Left hindlimb (tissue), 1 donor: ENCODE results near the gene CTNNA3.

ENCODE experiments used
- DNase-seq: peaks from one replicate; pipeline ENCODE4 v3.0.0-alpha.2; 2018

Gene CTNNA3

DNA sequence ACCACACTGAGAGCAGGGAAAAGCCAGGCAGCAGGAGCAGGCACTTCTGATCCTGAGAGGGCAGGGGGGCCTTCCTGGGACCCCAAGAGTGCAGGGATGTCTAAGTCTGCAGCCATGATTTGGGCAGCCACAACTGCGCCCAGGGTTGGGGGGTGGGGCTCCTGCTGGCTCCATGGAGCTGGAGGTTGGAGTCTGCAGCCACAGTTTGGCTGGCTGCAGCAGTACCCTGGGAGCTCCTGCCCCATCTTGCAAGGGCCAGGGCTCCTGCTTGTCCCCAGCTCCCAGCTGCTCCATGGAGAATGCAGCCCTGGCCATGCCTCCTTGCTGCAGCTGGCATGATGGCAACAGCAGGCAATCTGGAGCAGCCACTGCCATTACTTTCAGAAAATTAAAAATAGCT, 1449.8 kb downstream of the CTNNA3 start:
- no peak for DNase-seq

DNA sequence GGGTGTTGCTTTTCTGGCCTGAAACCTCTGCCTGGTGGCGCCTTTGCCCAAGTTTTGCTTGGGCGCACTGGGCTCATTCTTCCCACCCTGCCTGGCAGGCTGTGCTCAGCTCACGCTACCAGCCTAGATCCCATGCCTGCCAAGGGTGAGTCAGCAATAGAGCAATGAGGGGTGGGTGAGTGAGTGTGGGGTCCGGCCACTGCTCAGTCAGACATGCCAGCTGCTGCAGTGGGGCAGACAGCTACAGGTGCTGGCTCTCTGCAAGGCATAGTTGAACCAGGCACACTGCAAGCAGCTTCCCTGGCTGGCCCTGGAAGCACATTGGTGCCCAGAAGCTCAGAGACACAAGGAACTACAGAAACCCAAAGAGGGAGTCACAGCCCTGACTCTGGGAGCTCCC, 1451.0 kb downstream of the CTNNA3 start:
- DNase-seq, result no peak

DNA sequence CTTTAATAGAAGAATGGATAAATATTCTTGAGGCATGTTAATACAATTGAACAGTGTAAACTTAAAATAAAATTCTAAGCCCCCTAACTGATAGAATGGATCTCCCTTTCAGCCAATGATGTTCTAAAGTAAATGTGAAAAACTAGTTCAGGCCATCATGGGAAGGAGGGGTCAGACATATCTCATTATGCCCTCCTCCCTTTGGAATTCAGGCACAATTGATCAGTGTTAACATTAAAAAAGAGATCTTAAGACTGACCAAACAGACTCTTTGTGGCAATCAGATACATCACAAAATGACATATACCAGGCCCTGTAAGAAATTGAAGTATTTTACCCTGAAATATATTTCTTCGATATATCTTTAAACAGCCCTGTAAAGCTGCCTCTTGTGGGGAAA, 1453.1 kb downstream of the CTNNA3 start:
- no peak for DNase-seq

DNA sequence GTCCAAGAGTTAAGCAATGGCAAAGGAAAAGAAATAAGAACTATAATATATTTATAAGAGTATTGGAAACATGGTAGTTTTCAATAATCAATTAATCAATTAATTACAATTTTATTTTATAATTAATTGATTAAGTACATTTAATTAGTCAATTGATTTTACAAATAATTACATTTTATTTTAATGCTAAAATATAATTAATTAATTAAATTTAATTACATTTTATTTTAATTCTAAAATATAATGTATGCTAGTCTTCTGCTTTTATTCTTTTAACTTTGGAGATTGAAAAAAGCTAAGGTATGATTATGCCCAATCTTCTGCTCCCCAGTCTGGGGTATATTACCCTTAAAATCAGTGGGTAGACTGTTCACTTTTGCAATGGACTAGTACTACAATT, 1456.9 kb downstream of the CTNNA3 start:
- DNase-seq, result no peak

DNA sequence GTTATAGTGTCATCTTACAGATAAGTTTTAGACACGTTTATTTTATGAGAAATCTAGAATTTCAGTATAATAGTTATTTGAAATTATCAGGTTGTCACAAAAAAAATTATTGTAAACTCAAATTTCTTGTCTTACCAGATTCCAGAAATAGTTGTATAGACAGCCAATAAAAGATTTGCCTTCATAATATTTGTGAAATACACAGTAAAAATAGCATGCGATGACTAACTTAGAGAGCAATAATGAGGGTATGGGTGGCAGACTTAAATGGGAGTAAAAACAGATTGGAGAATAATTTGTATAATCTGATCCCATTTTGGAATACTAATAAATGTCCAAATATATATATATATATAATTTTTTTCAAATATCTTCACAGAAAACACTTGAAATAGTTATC, 1457.7 kb downstream of the CTNNA3 start:
- DNase-seq, result no peak

DNA sequence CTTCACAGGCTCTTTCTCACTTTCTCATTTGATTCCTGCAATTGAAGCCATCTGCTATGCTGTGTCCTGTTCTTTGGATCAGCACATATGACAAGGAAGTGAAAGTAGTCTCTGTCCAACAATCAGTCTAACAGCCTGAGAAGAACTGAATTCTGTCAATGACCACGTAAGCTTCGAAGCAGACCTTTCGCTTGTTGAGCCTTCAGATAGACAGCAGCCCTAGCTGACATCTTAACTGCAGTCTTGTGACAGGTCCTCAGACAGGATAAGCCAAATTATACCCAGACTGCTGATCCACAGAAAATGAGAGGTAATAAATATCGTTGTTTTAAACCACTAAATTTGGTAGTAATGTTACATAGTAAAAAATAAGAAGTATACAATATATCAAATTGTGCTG, 1461.1 kb downstream of the CTNNA3 start:
- DNase-seq, result no peak

DNA sequence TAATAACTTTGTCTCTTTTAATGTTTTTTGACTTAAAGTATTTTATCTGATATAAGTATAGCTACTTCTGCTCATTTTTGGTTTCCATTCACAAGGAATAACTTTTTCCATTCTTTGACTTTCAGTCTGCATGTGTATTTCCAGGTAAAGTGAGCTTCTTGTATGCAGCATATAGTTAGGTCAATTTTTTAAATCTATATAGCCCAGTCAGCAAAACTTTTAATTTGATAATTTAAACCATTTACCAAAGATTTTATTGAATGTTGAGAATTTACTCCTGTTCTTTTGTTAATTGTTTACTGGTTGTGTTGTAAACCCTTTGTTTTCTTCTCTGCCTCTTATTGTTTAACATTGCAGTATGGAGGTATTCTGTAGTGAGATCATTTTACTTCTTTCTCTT, 1467.1 kb downstream of the CTNNA3 start:
- no peak for DNase-seq

DNA sequence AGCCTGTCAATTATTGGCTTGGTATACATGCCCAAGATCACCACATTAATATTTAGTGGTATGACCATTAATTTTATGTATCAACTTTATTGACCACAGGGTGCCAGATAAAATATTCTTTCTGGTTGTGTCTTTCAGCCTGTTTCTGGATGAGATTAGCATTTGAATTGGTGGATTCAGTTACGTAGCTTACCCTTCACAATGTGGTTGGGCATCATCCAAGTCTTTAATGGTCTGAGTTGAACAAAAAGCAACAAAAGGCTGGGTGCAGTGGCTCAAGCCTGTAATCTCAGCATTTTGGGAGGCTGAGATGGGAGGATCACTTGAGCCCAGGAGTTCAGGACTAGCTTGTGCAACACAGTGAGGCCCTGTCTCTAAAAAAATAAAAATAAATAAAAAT, 1472.3 kb downstream of the CTNNA3 start:
- no peak for DNase-seq

DNA sequence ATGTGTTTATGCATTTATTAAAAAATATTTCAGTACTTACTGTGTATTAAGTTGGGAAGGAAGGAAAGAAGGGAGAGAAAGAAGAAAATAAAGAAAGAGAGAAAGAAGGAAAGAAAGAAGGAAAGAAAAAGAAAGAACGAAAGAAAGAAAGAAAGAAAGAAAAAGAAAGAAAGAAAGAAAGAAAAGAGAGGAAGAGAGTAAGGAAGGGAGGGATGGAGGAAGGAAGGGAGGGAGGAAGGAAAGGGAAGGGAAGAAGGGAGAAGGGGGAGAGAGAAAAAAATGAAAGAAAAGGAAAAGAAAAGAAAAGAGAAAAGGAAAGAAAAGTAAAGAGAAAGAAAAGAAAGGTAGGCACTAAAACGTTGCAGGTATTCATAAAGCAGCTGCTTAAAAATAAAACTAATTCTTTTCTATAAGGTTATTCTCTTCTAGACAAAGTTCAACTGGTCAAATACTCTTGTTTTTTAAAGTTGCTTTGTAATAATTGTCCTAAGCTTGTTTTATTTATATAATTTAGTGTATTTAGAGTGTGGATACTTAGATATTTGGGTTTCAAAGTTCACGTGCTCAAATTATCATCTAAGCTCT, 1473.4 kb downstream of the CTNNA3 start:
- no peak for DNase-seq

DNA sequence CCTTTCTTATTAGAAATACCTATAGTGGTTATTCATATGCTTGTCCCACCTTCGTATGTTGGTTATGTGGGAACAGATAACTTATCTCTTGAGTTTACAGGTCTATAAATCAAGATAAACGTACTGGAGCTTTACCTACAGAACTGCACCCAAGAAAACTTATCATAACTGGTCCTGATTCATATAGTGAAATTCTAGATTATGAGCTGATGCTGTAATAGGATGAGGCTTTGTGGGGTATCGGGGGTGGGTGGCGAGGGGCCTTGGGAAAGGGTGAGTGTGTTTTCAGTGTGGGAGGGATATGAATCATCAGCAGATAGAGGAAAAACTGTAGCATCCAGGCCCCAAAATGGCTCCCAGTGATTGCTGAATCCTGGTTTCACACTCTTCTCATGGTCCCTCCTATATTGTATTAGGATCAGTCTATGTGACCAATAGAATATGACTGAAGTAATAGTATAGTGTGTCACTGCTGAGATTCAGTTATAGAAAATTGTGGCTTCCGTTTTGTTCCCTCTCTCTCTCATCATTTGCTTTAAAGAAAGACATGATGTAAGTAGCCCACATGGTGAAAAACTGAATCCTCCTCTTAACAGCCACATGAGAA, 1476.9 kb downstream of the CTNNA3 start:
- no peak for DNase-seq

DNA sequence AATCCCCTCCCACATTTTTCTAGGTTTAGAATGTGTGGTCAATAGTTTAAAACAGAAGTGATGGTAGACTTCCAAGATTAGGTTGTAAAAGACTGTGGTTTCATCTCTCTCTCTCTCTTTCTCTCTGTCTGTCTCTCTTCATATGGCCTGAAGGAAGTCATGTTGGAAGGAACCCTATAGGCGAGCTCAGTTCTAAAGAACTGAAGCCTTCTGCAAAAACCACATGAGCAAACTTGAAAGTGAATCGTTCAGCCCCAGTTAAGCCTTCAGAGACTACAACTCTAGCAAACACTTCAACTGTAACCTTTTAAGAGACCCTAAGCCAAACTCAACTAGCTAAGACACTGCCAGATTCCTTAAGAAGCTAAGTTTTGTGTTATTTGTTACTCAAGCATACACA, 1477.7 kb downstream of the CTNNA3 start:
- DNase-seq, result no peak

DNA sequence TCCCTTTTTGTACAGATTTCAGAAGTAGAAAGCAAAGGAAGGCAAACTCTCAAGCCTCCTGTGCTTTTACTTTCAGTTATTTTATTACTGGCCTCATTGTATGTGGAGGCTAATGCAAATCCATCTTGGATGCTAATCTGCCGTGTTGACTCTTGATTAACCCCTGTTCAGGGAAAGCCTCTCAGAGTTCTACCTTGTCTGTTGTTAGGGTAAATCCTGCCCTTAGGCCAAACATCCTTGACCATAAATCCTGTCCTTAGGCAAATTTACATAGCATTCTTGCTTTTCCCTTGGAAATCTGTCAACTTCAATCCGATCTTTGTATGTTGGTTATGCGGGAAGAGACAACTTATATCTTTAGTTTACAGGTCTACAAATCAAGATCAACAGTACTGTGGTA, 1480.1 kb downstream of the CTNNA3 start:
- DNase-seq, result no peak

DNA sequence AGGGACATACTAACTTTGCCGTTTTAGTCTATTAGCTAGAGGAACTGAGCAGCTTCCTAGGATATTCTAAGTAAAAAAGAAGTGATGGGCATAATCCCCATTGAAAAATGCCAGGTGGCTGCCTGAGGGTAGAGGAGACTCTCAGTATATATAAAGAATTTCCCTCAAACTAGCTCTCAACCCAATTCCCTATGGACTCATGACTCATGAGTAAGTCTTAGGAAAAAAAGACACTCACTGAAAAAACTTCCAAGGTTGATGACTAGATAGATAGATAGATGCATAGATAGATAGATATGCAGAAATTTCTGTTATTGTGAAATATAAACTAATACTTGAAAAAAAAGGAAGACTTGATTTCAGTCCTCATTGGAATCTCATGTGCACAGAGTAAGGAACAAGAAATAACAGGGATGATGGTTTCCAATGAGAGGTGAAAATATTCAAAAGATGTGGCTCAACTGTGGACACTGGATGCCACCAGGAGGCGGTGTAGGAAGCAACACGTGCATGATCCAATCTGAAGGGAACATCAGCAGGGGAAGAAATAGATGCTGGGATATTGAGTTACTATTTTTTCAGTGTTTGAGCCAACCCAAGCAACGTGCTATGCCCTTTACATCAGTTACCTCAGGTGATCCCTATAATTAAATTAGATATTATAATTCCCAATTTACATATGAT, 1481.1 kb downstream of the CTNNA3 start:
- no peak for DNase-seq

DNA sequence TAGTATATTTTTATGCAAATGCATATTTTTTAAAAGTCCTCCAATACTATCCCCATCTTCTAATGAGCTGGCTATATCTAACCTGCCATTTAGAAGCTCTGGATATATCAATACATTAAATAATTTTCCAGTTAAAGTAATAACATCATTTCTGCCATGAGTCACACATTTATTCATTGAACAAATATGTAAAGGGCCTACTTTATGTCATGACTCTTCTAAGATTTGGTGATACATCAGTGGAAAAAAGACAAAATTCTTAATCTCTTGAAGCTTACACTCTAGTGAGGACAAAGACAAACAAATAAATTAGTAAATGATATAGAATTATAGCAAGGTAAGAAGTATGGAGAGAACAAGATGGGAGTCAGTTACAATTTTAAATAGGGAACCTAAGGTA, 1487.0 kb downstream of the CTNNA3 start:
- no peak for DNase-seq

DNA sequence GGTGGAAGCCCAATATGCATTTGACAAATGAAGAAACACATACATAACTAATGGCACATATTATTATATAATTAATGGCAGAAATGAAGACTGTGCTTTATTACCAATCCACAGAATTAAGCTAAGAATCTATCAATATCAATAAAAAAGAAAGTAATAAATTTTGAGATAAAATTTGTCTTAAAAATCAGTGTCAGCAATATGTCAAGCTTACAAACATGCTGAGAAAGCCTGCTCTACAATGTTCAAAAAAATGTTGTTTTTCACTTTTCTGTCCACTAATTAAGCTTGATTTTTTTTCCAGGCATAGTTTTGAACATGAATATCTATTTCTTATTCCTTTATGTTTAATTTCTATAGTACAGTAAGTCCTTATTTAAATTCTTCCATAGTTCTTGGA, 1491.2 kb downstream of the CTNNA3 start:
- DNase-seq, result no peak

DNA sequence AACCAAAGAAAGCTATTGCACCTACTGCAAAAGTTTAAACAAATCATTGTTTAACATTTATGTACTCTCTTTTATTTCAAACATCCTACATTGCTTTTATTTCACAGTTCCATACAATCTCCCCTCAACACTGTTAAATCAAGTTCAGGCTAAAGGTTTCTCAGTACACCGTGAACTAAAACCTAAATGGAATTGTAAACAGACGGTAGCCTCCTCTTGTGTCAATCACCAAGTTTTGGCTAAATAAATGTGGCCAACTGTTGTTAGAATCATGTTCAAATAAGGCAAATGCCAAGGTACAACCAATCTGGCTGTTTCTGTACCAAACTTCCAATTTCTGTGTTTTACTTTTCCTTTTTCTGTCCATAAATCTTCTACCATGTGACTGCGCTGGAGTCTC, 1493.9 kb downstream of the CTNNA3 start:
- no peak for DNase-seq

DNA sequence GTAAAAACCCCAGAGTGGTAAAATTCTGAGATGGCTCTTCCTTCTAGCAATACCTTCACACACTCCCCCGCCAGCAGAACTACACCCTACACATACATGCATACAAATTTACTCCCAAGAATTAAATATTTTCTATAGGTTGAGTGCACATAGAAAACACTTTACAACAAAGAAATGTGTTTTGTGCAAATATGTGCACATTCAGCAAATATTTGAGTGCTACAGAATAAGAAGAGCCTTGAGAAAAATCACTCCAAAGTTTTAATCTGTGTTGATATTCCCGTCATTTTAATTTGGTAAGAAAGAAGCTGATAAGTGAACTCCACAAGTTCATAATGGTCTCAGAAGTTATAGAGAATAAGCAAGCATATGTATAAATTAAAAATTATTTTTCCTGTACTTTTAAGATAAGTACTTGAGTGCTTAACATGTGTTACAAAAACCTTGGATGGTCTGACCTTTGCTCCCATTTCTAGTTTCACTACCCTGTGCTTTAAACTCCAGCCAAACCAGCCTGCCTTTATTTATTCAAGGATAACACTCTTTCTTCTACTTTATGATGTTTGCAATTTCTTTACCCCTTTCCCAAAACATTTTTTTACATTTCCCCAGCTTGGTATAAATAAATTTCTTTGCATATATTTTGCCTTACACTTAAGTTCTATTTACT, 1503.7 kb downstream of the CTNNA3 start:
- no peak for DNase-seq

DNA sequence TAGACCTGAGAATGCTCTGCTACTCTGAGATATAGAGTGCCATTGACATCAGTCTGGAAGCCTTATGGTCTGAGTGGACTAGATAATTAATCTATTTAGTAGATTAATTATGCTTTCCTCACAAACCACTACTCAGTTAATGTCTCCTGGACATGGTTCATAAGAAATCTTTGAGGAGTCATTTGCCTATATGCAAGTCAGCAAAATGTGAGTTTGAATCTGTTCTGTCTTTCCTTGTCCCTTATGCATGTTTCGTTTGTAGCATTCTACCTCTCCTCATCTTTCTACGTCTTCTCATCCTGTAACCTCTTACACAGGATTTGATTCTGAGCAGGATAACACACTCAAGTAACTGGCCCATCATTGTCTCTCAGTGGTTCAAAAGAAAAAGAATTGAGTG, 1505.6 kb downstream of the CTNNA3 start:
- DNase-seq, result no peak

DNA sequence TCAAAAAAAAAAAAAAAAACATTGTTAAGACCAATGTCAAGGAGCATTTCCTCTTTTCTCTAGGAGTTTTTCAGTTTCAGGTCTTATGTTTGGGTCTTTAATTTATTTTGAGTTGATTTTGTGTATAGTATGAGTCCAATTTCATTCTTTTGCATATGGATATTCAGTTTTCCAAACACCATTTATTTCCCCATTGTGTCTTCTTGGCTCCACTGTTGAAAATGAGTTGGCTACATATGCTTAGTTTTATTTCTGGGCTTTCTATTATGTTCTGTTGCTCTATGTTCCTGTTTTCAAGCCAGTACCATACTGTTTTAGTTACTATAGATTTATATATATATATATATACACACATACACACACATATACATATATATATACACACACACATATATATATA, 1506.7 kb downstream of the CTNNA3 start:
- DNase-seq, result no peak

DNA sequence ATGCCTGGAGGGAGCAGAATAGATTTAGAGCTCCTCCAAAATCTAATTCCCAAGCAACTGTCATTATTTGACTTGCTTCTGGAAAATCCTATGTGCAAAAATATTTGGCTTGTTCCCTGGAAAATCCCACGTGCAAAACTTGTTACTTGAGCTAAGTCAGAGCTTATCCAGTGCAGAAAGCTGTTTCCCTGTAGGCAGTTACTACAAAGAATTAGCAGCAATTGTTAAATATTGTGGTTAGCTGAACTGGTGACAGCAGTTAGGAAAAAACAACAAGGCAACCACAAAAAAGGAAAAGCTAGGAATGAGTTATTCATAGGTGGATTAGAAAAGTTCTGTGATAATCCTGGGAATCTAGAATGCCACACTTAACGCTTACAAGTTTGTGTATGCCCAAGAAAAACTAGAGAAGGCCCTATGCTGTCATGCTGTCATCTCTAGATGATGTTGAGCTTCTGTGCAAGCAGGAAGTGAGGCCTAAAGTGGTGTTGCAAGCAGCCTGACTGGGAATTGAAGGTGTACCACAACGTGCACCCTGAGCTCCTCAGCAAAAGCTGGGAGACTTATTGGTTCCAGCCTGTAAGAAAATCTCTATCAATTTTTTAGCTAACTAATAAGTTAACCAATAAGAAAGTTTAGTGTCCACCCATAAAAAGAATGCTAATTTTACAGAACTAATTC, 1508.8 kb downstream of the CTNNA3 start:
- DNase-seq, result peak; percentile 29

DNA sequence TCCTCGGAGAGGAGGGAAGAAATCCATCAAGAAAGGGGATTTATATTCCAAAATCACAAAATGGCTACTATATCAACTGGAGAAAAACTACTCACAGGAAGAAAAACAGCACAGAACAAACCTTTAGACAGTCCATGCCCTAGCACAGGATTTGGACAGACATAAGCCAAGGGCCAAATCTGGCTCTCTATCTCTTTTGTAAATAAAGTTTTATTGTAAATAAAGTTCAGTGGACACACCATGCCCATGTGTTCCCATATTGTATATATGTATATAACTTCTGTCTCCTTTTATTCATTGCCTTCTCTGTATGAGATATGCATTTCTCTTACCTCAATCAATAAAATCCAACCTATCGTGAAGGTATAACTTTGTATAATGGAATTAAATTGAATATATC, 1513.0 kb downstream of the CTNNA3 start:
- DNase-seq, result no peak

DNA sequence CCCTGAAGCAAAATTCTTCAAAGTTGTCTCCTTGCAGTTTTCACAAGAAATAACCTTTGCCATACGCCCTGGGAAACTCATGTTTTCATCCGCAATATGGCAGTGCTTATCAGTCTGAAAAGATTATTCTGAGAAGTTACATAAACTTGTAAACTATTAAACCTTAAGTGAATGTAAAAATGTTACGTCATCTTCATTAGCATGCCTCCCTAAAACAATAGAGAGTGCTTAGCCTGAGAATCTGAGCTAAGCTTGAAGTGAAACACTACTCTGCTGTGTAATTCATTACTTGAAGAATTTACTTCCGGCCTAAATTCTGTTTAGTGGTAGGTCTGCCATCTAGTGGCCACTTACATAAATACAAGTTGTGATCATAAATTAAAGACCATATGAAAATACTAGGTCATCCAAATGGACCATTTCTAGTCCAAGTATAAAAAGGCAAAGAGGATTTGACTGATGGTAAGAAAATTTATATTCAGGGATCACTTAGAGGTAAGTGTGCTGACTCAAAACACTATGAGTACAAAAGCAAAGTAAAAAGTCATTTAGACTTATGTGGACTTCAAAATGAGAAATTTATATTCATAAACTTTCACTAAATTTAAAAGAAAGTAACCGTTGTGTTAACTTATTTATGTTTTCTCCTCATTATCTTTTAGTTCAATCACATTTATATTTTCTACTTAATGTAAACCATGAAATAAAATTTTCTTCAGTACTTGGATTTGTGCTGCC, 1515.2 kb downstream of the CTNNA3 start:
- DNase-seq, result no peak

DNA sequence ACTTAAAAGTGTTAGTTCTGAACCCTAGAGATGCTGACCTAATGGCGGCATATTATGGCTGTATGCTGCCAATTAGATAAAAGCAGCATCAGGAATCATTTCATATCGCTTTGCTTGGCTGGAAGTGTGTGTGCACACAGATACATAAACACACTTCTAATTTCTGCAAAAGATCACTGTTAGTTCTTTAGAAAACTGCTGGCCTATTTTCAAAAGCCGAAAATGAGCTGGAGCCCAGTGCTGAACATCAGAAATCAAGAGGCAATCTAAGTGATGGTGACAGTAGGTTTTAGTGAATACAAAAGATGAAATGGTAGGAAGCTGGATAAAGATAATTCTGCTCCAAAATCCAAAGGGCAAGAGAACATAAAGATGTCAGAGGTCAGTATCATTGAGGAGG, 1516.0 kb downstream of the CTNNA3 start:
- no peak for DNase-seq
